NCI-H524 (cell line): ENCODE data around the gene S1PR4.
A peak's percentile ranks its signal among the peaks of the same experiment; 100 is the strongest.
"Not testable (repeated sequence)": the region's sequence is repeated elsewhere in the genome, so short reads cannot be mapped to it uniquely, and the experiment has no call there.

Source experiments
- DNase-seq, 2 experiments: peaks; one replicate each; lab custom pipeline; 2025; lab: John Stamatoyannopoulos, UW

S1PR4 gene

GRCh38 chr19:3152419-3152780 is 26.2 kb upstream of the S1PR4 start:
- no peak for DNase-seq

GRCh38 chr19:3153286-3154230 is 25.0 kb upstream of the S1PR4 start:
- DNase-seq: no peak

GRCh38 chr19:3154447-3154846 is 24.1 kb upstream of the S1PR4 start:
- not testable (repeated sequence) for DNase-seq

- peak; percentile 32 to 60 for DNase-seq
These were observed 23.4 kb upstream of the S1PR4 start for GRCh38 chr19:3154957-3155736.

- no peak for DNase-seq
These were observed 21.3 kb upstream of the S1PR4 start for GRCh38 chr19:3157096-3157845.

GRCh38 chr19:3159565-3159964 is 19.0 kb upstream of the S1PR4 start:
- DNase-seq: no peak

GRCh38 chr19:3160219-3160618 is 18.4 kb upstream of the S1PR4 start:
- DNase-seq: no peak

- no peak for DNase-seq
These were observed 17.1 kb upstream of the S1PR4 start for GRCh38 chr19:3161453-3161852.

- DNase-seq: no peak
These were observed 15.9 kb upstream of the S1PR4 start for GRCh38 chr19:3162418-3163229.

- DNase-seq: peak; percentile 51 to 86
These were observed 15.2 kb upstream of the S1PR4 start for GRCh38 chr19:3163230-3163886.

- no peak for DNase-seq
These were observed 14.6 kb upstream of the S1PR4 start for GRCh38 chr19:3163943-3164342.

GRCh38 chr19:3167533-3168272 is 10.9 kb upstream of the S1PR4 start:
- DNase-seq: no peak

GRCh38 chr19:3171894-3172672 is 6.5 kb upstream of the S1PR4 start:
- no peak for DNase-seq

- not testable (repeated sequence) for DNase-seq
These were observed 5.9 kb upstream of the S1PR4 start for GRCh38 chr19:3172673-3173000.

GRCh38 chr19:3175781-3176714 is 2.5 kb upstream of the S1PR4 start:
- DNase-seq: peak in 1 of 2 experiments; percentile 51

- DNase-seq: no peak
These were observed 1.7 kb upstream of the S1PR4 start for GRCh38 chr19:3176715-3177501.

GRCh38 chr19:3178973-3179738 is 587 bp downstream of the S1PR4 start:
- no peak for DNase-seq
